SK-N-SH treated with all-trans-retinoic acid at 6 μM for 48 hours (cell line): Measurements from ENCODE around the gene TSGA10IP.

ENCODE experiments used
- OSR1 ChIP-seq: fragments of 250-450 bp; sonication (Bioruptor Pico); IDR thresholded peaks from 2 replicates; pipeline ENCODE4 v1.8.0; 2022; ENCODE audit warnings: moderate library complexity, mild to moderate bottlenecking, inconsistent platforms
- ZFP30 ChIP-seq: fragments of 450-650 bp; formaldehyde crosslinking; IDR thresholded peaks from 2 replicates; pipeline ENCODE4 v1.5.0; 2022; ENCODE audit warnings: mild to moderate bottlenecking, moderate library complexity
- ZNF8 ChIP-seq: fragments of 450-650 bp; formaldehyde crosslinking; IDR thresholded peaks from 2 replicates; pipeline ENCODE4 v1.5.0; 2020; ENCODE audit warnings: mild to moderate bottlenecking, moderate library complexity
- TF ChIP-seq, protein P1 (sequence below): fragments of 250-450 bp; sonication (Bioruptor Pico); IDR thresholded peaks from 2 replicates; pipeline ENCODE4 v1.8.0; 2020; ENCODE audit warnings: mild to moderate bottlenecking, moderate library complexity, borderline replicate concordance
- TF ChIP-seq, protein P2 (sequence below): fragments of 250-450 bp; sonication (Bioruptor Pico); IDR thresholded peaks from 2 replicates; pipeline ENCODE4 v1.5.0; 2020; ENCODE audit warnings: mild to moderate bottlenecking, moderate library complexity
- TF ChIP-seq, protein P3 (sequence below): fragments of 250-450 bp; sonication (Bioruptor Pico); IDR thresholded peaks from 2 replicates; pipeline ENCODE4 v1.5.1; 2020; ENCODE audit warnings: low read depth, mild to moderate bottlenecking, moderate library complexity

DNA sequence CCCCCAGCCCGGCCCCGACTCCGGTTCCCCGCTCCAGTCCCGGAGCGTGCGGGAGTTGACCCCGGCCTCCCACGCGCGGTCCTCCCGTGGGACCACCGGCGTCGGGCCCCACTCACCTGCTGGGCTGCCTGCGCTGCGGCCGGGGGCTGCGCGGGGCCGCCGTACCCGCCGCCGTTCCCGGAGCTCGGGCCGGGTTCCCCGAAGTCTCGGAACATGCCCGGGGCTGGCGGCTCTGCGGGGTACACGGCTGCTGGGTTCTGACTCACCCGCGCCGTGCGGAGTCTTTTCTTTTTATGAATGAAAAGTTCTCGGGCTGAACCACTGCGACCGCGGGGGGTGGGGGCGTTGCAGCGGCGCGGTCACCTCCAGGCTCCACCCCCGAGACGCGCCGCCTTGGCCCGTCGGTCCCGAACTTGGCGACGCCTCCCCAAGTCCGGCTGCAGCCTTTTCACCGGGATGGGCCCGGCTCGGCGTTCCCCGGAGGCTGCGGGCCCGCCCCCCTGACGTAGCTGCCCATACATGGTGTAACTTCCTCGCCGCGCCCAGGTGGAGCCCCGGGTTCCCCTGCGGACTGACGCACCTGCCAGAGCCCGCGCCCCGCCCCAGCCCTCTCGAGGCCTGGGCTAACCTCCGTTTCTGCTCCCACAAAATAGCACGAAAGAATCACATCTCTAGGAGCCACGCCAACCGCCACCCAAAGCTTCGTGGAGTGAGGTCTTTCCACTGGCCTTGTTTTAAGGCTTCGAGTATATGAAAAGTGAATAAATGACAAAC is 45.0 kb upstream of the TSGA10IP start, which contains the start of gene FOSL1:
- TF ChIP-seq, protein P1, sequence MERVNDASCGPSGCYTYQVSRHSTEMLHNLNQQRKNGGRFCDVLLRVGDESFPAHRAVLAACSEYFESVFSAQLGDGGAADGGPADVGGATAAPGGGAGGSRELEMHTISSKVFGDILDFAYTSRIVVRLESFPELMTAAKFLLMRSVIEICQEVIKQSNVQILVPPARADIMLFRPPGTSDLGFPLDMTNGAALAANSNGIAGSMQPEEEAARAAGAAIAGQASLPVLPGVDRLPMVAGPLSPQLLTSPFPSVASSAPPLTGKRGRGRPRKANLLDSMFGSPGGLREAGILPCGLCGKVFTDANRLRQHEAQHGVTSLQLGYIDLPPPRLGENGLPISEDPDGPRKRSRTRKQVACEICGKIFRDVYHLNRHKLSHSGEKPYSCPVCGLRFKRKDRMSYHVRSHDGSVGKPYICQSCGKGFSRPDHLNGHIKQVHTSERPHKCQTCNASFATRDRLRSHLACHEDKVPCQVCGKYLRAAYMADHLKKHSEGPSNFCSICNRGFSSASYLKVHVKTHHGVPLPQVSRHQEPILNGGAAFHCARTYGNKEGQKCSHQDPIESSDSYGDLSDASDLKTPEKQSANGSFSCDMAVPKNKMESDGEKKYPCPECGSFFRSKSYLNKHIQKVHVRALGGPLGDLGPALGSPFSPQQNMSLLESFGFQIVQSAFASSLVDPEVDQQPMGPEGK (CRISPR knock-in tag): no peak
- TF ChIP-seq, protein P2, sequence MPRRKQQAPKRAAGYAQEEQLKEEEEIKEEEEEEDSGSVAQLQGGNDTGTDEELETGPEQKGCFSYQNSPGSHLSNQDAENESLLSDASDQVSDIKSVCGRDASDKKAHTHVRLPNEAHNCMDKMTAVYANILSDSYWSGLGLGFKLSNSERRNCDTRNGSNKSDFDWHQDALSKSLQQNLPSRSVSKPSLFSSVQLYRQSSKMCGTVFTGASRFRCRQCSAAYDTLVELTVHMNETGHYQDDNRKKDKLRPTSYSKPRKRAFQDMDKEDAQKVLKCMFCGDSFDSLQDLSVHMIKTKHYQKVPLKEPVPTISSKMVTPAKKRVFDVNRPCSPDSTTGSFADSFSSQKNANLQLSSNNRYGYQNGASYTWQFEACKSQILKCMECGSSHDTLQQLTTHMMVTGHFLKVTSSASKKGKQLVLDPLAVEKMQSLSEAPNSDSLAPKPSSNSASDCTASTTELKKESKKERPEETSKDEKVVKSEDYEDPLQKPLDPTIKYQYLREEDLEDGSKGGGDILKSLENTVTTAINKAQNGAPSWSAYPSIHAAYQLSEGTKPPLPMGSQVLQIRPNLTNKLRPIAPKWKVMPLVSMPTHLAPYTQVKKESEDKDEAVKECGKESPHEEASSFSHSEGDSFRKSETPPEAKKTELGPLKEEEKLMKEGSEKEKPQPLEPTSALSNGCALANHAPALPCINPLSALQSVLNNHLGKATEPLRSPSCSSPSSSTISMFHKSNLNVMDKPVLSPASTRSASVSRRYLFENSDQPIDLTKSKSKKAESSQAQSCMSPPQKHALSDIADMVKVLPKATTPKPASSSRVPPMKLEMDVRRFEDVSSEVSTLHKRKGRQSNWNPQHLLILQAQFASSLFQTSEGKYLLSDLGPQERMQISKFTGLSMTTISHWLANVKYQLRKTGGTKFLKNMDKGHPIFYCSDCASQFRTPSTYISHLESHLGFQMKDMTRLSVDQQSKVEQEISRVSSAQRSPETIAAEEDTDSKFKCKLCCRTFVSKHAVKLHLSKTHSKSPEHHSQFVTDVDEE (CRISPR knock-in tag): no peak
- TF ChIP-seq ZFP30 (CRISPR knock-in tag) (no peak), OSR1 (CRISPR knock-in tag) (no peak), ZNF8 (CRISPR knock-in tag) (no peak)
- TF ChIP-seq, protein P3, sequence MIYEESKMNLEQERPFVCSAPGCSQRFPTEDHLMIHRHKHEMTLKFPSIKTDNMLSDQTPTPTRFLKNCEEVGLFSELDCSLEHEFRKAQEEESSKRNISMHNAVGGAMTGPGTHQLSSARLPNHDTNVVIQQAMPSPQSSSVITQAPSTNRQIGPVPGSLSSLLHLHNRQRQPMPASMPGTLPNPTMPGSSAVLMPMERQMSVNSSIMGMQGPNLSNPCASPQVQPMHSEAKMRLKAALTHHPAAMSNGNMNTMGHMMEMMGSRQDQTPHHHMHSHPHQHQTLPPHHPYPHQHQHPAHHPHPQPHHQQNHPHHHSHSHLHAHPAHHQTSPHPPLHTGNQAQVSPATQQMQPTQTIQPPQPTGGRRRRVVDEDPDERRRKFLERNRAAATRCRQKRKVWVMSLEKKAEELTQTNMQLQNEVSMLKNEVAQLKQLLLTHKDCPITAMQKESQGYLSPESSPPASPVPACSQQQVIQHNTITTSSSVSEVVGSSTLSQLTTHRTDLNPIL: no peak
